HCT116 (cell line): ENCODE data around the gene IFNLR1. TPM values are rescaled to one million over a fixed set of nuclear protein-coding genes. Genes with fewer than 3 reads are reported as not detected.

Experiments used
- ATAC-seq: fragments of 200-7000 bp; cut with Tn5 transposase; 2 replicates; pipeline ENCODE4 v1.9.1; 2020; ENCODE audit warnings: mild to moderate bottlenecking, moderate library complexity
- BruUV-seq: library from RNA; stranded (reverse); fragments of 400-500 nt; replicated peaks from 2 replicates; lab custom pipeline; 2021; lab: Mats Ljungman, UMichigan
- CTCF ChIA-PET: fragments of 300-600 bp; sonication (Branson Sonifier 250); formaldehyde crosslinking; loops from one replicate; lab custom pipeline; 2021; ENCODE audit warnings: antibody characterized with exemption; lab: Charles Lee
- POLR2A ChIA-PET: fragments of 300-600, 350-600 bp; sonication (Branson Sonifier 250); formaldehyde crosslinking; loops from one replicate; lab custom pipeline; 2021; ENCODE audit warnings: antibody characterized with exemption; lab: Charles Lee
- RAD21 ChIA-PET, 2 experiments: fragments of 300-600 bp; sonication (Branson Sonifier 250); formaldehyde crosslinking; loops; one replicate each; lab custom pipeline; 2023; ENCODE audit warnings: low total read pairs in 2 of 2; ENCODE audit not compliant: uncharacterized antibody in 2 of 2, unreplicated experiment in 2 of 2, low non-redundant PET in 1 of 2; lab: Charles Lee
- DNase-seq: peaks from one replicate; pipeline ENCODE4 v3.0.0-alpha.2; 2010; ENCODE audit warnings: low read depth, low spot score
- H2AFZ ChIP-seq: fragments of 200-600 bp; shearing (Covaris generic), sonication (generic); 2 replicates; pipeline ENCODE4 v1.6.1; 2017; ENCODE audit warnings: low read depth, mixed run types, mixed read lengths, antibody characterized with exemption, low read length; ENCODE audit not compliant: poor library complexity, severe bottlenecking
- H3K27ac ChIP-seq: 2 replicates; pipeline ENCODE4 v1.5.1; 2012; ENCODE audit warnings: low read depth, low read length
- H3K27me3 ChIP-seq: fragments of 200-600 bp; sonication (generic); 2 replicates; pipeline ENCODE4 v1.6.1; 2016; ENCODE audit warnings: mixed run types, low read length, mixed read lengths; ENCODE audit not compliant: insufficient read depth
- H3K36me3 ChIP-seq, 2 experiments: fragments of 200-500 bp in 1 of 2; fragments of 200-600 bp in 1 of 2; sonication (Bioruptor generic) in 1 of 2; sonication (generic) in 1 of 2; 2 replicates each; pipeline versions ENCODE4 v1.5.1 to v1.6.1; 2014 to 2016; ENCODE audit warnings: low read length in 2 of 2, inconsistent platforms in 1 of 2, mixed read lengths in 1 of 2, mixed run types in 1 of 2; ENCODE audit not compliant: insufficient read depth in 2 of 2, control insufficient read depth in 1 of 2
- H3K4me1 ChIP-seq, 2 experiments: fragments of 200-600 bp in 1 of 2; sonication (generic) in 1 of 2; 2 replicates each; pipeline versions ENCODE4 v1.5.1 to v1.6.1; 2012 to 2017; ENCODE audit warnings: low read length in 2 of 2, inconsistent platforms in 1 of 2, mild to moderate bottlenecking in 1 of 2, mixed read lengths in 1 of 2, mixed run types in 1 of 2, moderate library complexity in 1 of 2; ENCODE audit not compliant: insufficient read depth in 2 of 2, control insufficient read depth in 1 of 2
- H3K4me2 ChIP-seq: fragments of 200-600 bp; sonication (generic); 2 replicates; pipeline ENCODE4 v1.6.1; 2017; ENCODE audit warnings: mixed run types, low read length, mixed read lengths
- H3K4me3 ChIP-seq, 2 experiments: fragments of 200-600 bp in 1 of 2; sonication (generic) in 1 of 2; replicated peaks in 1 of 2; 2 replicates each; pipeline ENCODE4 v1.5.1; 2011 to 2016; ENCODE audit warnings: low read length in 2 of 2, control low read depth in 1 of 2, low read depth in 1 of 2, mild to moderate bottlenecking in 1 of 2, mixed read lengths in 1 of 2, mixed run types in 1 of 2
- H3K79me2 ChIP-seq: fragments of 200-600 bp; sonication (generic); 2 replicates; pipeline ENCODE4 v1.6.1; 2017; ENCODE audit warnings: mild to moderate bottlenecking, mixed run types, low read length, moderate library complexity, mixed read lengths; ENCODE audit not compliant: insufficient read depth
- H3K9ac ChIP-seq: fragments of 200-600 bp; sonication (generic); 2 replicates; pipeline ENCODE4 v1.6.1; 2016; ENCODE audit warnings: low read length, mixed read lengths
- H3K9me2 ChIP-seq: fragments of 200-600 bp; sonication (generic), shearing (Covaris generic); 2 replicates; pipeline ENCODE4 v1.6.1; 2017; ENCODE audit warnings: mixed run types, mild to moderate bottlenecking, moderate library complexity; ENCODE audit not compliant: insufficient read depth
- H3K9me3 ChIP-seq, 2 experiments: fragments of 200-500 bp in 1 of 2; fragments of 200-600 bp in 1 of 2; sonication (Bioruptor generic) in 1 of 2; sonication (generic) in 1 of 2; 2 replicates each; pipeline ENCODE4 v1.6.1; 2014 to 2017; ENCODE audit warnings: low read length in 2 of 2, mixed read lengths in 2 of 2, inconsistent platforms in 1 of 2, low read depth in 1 of 2, mild to moderate bottlenecking in 1 of 2, mixed run types in 1 of 2, moderate library complexity in 1 of 2; ENCODE audit not compliant: control insufficient read depth in 1 of 2, insufficient read depth in 1 of 2
- H4K20me1 ChIP-seq: fragments of 200-600 bp; sonication (generic), shearing (Covaris generic); 2 replicates; pipeline ENCODE4 v1.6.1; 2017; ENCODE audit warnings: mixed run types, mild to moderate bottlenecking, moderate library complexity; ENCODE audit not compliant: insufficient read depth
- EGR1 ChIP-seq: IDR thresholded peaks from 2 replicates; pipeline ENCODE4 v1.6.1; 2012; ENCODE audit warnings: low read depth
- EZH2 ChIP-seq: fragments of 200-600 bp; sonication (generic); IDR thresholded peaks from 2 replicates; pipeline ENCODE4 v1.6.1; 2017; ENCODE audit warnings: antibody characterized with exemption, mixed run types
- FOSL1 ChIP-seq: IDR thresholded peaks from 2 replicates; pipeline ENCODE4 v1.6.1; 2012; ENCODE audit warnings: low read depth
- POLR2AphosphoS5 ChIP-seq: IDR thresholded peaks from 2 replicates; pipeline ENCODE4 v1.6.1; 2011; ENCODE audit warnings: mild to moderate bottlenecking, low read depth, low read length, moderate library complexity
- RAD21 ChIP-seq: IDR thresholded peaks from 2 replicates; pipeline ENCODE4 v1.6.1; 2012; ENCODE audit warnings: low read depth, mild to moderate bottlenecking
- REST ChIP-seq: IDR thresholded peaks from 2 replicates; pipeline ENCODE4 v1.6.1; 2012; ENCODE audit warnings: low read depth
- ZFX ChIP-seq: fragments of 450-650 bp; IDR thresholded peaks from 2 replicates; pipeline ENCODE4 v1.6.1; 2017
- intact Hi-C: fragments of 100-400 bp; cut with micrococcal nuclease; formaldehyde crosslinking; loops from 2 replicates; pipeline ENCODE4 v1.10.0; 2022
- total RNA-seq: library from RNA; stranded (reverse); gene quantifications from one replicate; pipeline ENCODE4 v1.2.1, GENCODE V29; 2021; ENCODE audit not compliant: unreplicated experiment

IFNLR1 gene
- total RNA-seq, 1 experiment from 2014 or later, result 7.6 TPM

GRCh38 chr1:24185076-24185475 lies 2.0 kb downstream of the IFNLR1 start:
- Histone ChIP-seq H3K4me1 (peaks cover 10 to 23% of the 10 kb centered on the region in 2 experiments; a peak in 3 of 4 replicates), H3K4me2 (no peak overlapping the region), H2AFZ (no peak overlapping the region), H3K4me3 (no peak overlapping the region), H3K9ac (no peak overlapping the region), H3K36me3 (no peaks in the 10 kb centered on the region), H3K79me2 (peaks cover 14% of the 10 kb centered on the region; the same call in 1 of the 2 replicates), H3K9me2 (no peaks in the 10 kb centered on the region), H3K27me3 (no peaks in the 10 kb centered on the region), H3K27ac (no peak overlapping the region)
- ChIA-PET RAD21 (no interaction called here), CTCF (interaction anchor here (1.1 kb wide), 1 partner anchor 35 kb away, joined by 6 read pairs; no protein-coding TSS in a partner anchor), POLR2A (no interaction called here)
- DNase-seq (no peak), ATAC-seq (no peak)
- intact Hi-C loops, result no loop called here
- TF ChIP-seq RAD21 (no peak), REST (no peak), FOSL1 (no peak), EGR1 (no peak), ZFX (no peak), EZH2 (no peak), POLR2AphosphoS5 (no peak)
- TF ChIP-seq, all 23 proteins: peak for 0
- H3K9me3 ChIP-seq, result no peaks in the 10 kb centered on the region
- BruUV-seq, result no TSS peak
- no peaks in the 10 kb centered on the region for H4K20me1 ChIP-seq
